ENCODE measurements around the gene LCORL. TPM values are rescaled to one million over a fixed set of nuclear protein-coding genes. Genes with fewer than 3 reads are reported as not detected.

The LCORL gene
- total RNA-seq, 3 donors from 2014 or later (not counting 1 experiment from before 2014, with no cell fraction given), result 19.9 to 28.4 (median 26.4) TPM

DNA sequence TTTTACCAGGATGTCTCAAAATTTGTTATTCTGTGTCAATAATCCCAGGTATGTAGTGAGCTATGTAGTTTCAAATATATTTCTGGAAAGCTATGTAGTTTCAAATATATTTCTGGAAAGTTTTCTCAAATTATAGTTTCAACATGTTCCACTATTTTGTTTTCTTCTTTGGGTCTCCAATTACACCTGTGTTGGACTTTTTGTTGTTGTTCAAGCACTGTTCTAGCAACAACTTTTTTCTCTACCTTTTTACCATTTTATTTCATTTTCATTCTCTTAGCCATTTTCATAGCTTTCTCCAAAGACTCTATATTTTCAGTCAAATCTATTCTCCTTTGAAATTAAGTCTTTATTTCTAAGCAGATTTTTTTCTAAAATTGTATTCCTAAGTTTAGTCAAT is 88.4 kb downstream of the LCORL start:
- no peaks in the 10 kb centered on the region for H3K36me3 ChIP-seq (ENCODE audit: control insufficient read depth, insufficient read depth, low read length)
- peaks cover 0 to 5% of the 10 kb centered on the region in 2 donors for H3K4me1 Mint-ChIP-seq
- no peaks in the 10 kb centered on the region for H3K27me3 Mint-ChIP-seq (ENCODE audit: low read depth in 2 of 2)
- intact Hi-C loops (cut with micrococcal nuclease), result no loop called here
- TF ChIP-seq, protein P1, sequence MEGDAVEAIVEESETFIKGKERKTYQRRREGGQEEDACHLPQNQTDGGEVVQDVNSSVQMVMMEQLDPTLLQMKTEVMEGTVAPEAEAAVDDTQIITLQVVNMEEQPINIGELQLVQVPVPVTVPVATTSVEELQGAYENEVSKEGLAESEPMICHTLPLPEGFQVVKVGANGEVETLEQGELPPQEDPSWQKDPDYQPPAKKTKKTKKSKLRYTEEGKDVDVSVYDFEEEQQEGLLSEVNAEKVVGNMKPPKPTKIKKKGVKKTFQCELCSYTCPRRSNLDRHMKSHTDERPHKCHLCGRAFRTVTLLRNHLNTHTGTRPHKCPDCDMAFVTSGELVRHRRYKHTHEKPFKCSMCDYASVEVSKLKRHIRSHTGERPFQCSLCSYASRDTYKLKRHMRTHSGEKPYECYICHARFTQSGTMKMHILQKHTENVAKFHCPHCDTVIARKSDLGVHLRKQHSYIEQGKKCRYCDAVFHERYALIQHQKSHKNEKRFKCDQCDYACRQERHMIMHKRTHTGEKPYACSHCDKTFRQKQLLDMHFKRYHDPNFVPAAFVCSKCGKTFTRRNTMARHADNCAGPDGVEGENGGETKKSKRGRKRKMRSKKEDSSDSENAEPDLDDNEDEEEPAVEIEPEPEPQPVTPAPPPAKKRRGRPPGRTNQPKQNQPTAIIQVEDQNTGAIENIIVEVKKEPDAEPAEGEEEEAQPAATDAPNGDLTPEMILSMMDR (IDR thresholded peaks at IDR 0.05), result no peak
- H3K27ac ChIP-seq (ENCODE audit: low read length), result no peak overlapping the region
- no peak overlapping the region for H3K4me3 Mint-ChIP-seq
- H3K4me1 ChIP-seq (ENCODE audit: control insufficient read depth, insufficient read depth, low read length), result no peaks in the 10 kb centered on the region
- H3K27me3 ChIP-seq (ENCODE audit: control insufficient read depth, insufficient read depth, low read length), result no peaks in the 10 kb centered on the region
- peaks cover 13% of the 10 kb centered on the region for H3K36me3 Mint-ChIP-seq
- peaks cover 1% of the 10 kb centered on the region for H3K9me3 ChIP-seq (ENCODE audit: control insufficient read depth, insufficient read depth, low read length)
- no peak overlapping the region for H3K27ac Mint-ChIP-seq
- no peak overlapping the region for H3K4me3 ChIP-seq (ENCODE audit: low read length)
- H3K9me3 Mint-ChIP-seq, result peaks cover 5 to 8% of the 10 kb centered on the region in 2 donors
- DNase-seq (no peak), ATAC-seq (no peak)

DNA sequence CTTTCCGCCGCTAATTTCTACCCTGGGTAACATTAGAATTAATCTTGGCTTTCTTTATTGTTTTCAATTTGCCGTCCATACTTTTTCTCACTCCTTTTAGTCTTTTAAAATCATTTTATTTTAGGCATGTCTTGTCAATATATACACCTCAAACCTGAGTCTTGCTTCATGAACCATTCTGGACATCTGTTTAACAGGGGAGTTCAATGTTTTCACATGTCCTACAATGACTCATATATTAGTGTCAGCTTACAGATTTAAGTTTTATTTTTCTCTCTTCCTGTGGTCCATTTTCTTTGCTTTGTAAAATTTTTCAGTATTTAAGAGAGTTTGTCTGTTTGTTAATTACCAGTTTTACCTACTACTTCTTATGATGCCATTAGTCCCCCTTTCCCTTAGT is 89.5 kb downstream of the LCORL start:
- H3K4me3 Mint-ChIP-seq, result no peak overlapping the region
- peaks cover 0 to 5% of the 10 kb centered on the region in 2 donors for H3K4me1 Mint-ChIP-seq
- ATAC-seq, result no peak
- Histone ChIP-seq H3K9me3 (ENCODE audit: control insufficient read depth, insufficient read depth, low read length) (peaks cover 3% of the 10 kb centered on the region), H3K27ac (ENCODE audit: low read length) (no peak overlapping the region), H3K36me3 (ENCODE audit: control insufficient read depth, insufficient read depth, low read length) (no peaks in the 10 kb centered on the region), H3K4me3 (ENCODE audit: low read length) (no peak overlapping the region), H3K27me3 (ENCODE audit: control insufficient read depth, insufficient read depth, low read length) (no peaks in the 10 kb centered on the region), H3K4me1 (ENCODE audit: control insufficient read depth, insufficient read depth, low read length) (no peaks in the 10 kb centered on the region)
- intact Hi-C loops (cut with micrococcal nuclease), result no loop called here
- 100% methylated on average over 1 of the region's 3 CpGs for WGBS (ENCODE audit: insufficient coverage)
- peaks cover 5 to 8% of the 10 kb centered on the region in 2 donors for H3K9me3 Mint-ChIP-seq
- TF ChIP-seq, protein P1 (IDR thresholded peaks at IDR 0.05), result no peak
- no peaks in the 10 kb centered on the region for H3K27me3 Mint-ChIP-seq (ENCODE audit: low read depth in 2 of 2)
- no peak for DNase-seq
- no peak overlapping the region for H3K27ac Mint-ChIP-seq
- peaks cover 13% of the 10 kb centered on the region for H3K36me3 Mint-ChIP-seq

DNA sequence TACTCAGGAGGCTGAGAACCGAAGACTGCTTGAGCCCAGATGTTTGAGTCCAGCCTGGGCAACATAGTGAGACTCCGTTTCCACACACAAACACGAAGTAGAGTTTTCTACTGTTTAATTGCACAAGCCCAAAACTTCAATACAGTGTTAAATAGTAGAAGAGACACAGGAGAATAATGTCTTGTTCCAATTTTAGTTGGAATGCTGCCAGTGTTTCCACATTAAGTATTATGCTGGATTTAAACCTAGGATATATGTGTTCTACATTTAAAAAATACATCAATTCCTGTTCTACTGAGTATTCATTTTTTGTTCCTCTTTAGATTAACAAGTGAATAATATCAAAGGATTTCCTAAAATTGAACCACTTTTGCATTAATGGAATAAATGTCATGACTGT is 91.3 kb downstream of the LCORL start:
- 100% methylated on average over 1 of the region's 3 CpGs for WGBS (ENCODE audit: insufficient coverage)
- intact Hi-C loops (cut with micrococcal nuclease), result no loop called here
- no peak overlapping the region for H3K27ac ChIP-seq (ENCODE audit: low read length)
- H3K27ac Mint-ChIP-seq, result no peak overlapping the region
- no peak overlapping the region for H3K4me3 ChIP-seq (ENCODE audit: low read length)
- TF ChIP-seq, protein P1 (IDR thresholded peaks at IDR 0.05), result no peak
- ATAC-seq (no peak), DNase-seq (no peak)
- no peaks in the 10 kb centered on the region for H3K36me3 ChIP-seq (ENCODE audit: control insufficient read depth, insufficient read depth, low read length)
- no peaks in the 10 kb centered on the region for H3K27me3 ChIP-seq (ENCODE audit: control insufficient read depth, insufficient read depth, low read length)
- H3K9me3 ChIP-seq (ENCODE audit: control insufficient read depth, insufficient read depth, low read length), result peaks cover 3% of the 10 kb centered on the region
- H3K4me1 ChIP-seq (ENCODE audit: control insufficient read depth, insufficient read depth, low read length), result no peaks in the 10 kb centered on the region
- no peak overlapping the region for H3K4me3 Mint-ChIP-seq
- H3K36me3 Mint-ChIP-seq, result peaks cover 13% of the 10 kb centered on the region
- peaks cover 3 to 6% of the 10 kb centered on the region in 2 donors for H3K9me3 Mint-ChIP-seq
- peaks cover 0 to under 1% of the 10 kb centered on the region in 2 donors for H3K4me1 Mint-ChIP-seq
- no peaks in the 10 kb centered on the region for H3K27me3 Mint-ChIP-seq (ENCODE audit: low read depth in 2 of 2)

DNA sequence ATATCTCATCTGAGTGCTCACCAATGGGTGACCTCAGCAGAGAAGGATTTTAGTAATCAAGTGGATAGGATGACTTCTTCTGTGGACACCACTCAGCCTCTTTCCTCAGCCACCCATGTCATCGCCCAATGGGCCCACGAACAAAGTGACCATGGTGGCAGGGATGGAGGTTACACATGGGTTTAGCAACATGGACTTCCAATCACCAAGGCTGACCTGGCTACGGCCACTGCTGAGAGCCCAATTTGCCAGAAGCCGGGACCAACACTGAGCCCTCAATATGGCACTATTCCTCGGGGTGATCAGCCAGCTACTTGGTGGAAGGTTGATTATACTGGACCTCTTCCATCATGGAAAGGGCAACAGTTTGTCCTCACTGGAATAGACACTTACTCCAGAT is 97.4 kb downstream of the LCORL start:
- Histone ChIP-seq H3K27me3 (ENCODE audit: control insufficient read depth, insufficient read depth, low read length) (no peaks in the 10 kb centered on the region), H3K9me3 (ENCODE audit: control insufficient read depth, insufficient read depth, low read length) (peaks cover 3% of the 10 kb centered on the region), H3K36me3 (ENCODE audit: control insufficient read depth, insufficient read depth, low read length) (no peaks in the 10 kb centered on the region), H3K4me1 (ENCODE audit: control insufficient read depth, insufficient read depth, low read length) (no peaks in the 10 kb centered on the region), H3K27ac (ENCODE audit: low read length) (no peak overlapping the region), H3K4me3 (ENCODE audit: low read length) (no peak overlapping the region)
- no peak overlapping the region for H3K27ac Mint-ChIP-seq
- intact Hi-C loops (cut with micrococcal nuclease), result no loop called here
- 99% methylated on average over 5 of the region's 5 CpGs for WGBS (ENCODE audit: insufficient coverage)
- H3K4me1 Mint-ChIP-seq, result peaks cover 0 to 6% of the 10 kb centered on the region in 2 donors
- no peaks in the 10 kb centered on the region for H3K27me3 Mint-ChIP-seq (ENCODE audit: low read depth in 2 of 2)
- TF ChIP-seq, protein P1 (IDR thresholded peaks at IDR 0.05), result no peak
- ATAC-seq (no peak), DNase-seq (no peak)
- no peaks in the 10 kb centered on the region for H3K9me3 Mint-ChIP-seq
- no peaks in the 10 kb centered on the region for H3K36me3 Mint-ChIP-seq
- no peak overlapping the region for H3K4me3 Mint-ChIP-seq
